ENCODE measurements around the gene TCAP. TPM values are rescaled to one million over a fixed set of nuclear protein-coding genes. Genes with fewer than 3 reads are reported as not detected.

The TCAP gene
- total RNA-seq, 3 donors from 2014 or later = 0.48 to 0.73 (median 0.66) TPM

- Histone ChIP-seq H3K36me3 (no peaks in the 10 kb centered on the region), H3K4me1 (no peaks in the 10 kb centered on the region), H3K27ac (peak overlapping the region; percentile 50 to 58), H3K4me3 (no peak overlapping the region), H3K27me3 (no peaks in the 10 kb centered on the region), H3K9me3 (no peaks in the 10 kb centered on the region)
- DNase-seq (ENCODE audit: low spot score in 2 of 2) = no peak
- intact Hi-C loops (cut with DNase I; ENCODE audit: low total_unique reads) = no loop called here
- no peak for TF ChIP-seq POLR2AphosphoS5 (IDR thresholded peaks at IDR 0.05)
- no peak for TF ChIP-seq CTCF (IDR thresholded peaks at IDR 0.05)
- TF ChIP-seq POLR2A (IDR thresholded peaks at IDR 0.05) = no peak
Observed at GRCh38 chr17:39651923-39652586, 13.1 kb upstream of the TCAP start.

DNA sequence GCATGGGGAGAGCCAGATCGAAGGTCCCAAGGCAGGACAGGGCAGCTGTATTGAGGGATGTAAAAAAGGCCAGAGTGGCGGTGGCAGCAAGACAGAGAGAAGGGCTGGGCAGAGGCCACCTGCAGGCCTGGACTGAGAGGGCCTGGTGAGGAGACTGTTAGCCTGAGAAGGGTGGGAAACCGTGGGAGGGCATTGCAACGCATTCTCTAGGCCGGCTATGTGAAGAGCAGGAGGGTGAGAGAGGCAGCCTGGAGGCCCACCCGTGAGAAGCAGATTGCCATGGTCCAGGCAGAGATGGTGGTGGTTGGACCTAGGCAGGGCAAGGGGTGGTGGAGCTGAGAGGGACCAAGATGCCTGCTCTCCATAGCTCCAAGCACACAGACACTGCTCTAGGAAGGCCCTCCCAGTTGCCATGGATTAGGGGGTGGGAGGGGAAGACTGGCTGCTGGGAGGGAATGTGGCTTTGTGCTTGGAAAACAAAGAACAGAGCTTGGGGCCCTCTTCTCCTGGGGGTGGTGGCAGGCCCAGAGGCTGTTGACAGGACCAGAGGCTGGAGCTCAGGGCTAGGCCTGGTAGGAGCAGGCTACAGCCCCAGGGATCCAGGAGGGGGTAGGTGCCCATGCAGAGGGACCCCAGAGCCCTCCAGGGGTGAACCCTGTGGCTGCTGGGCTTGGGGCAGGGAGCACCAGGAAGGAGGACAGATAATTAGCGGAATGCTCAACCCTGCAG is 12.4 kb upstream of the TCAP start:
- no peak for DNase-seq (ENCODE audit: low spot score in 2 of 2)
- Histone ChIP-seq H3K27ac (peak overlapping the region; percentile 50 to 58), H3K9me3 (no peaks in the 10 kb centered on the region), H3K27me3 (no peaks in the 10 kb centered on the region), H3K4me3 (no peak overlapping the region), H3K36me3 (no peaks in the 10 kb centered on the region), H3K4me1 (no peaks in the 10 kb centered on the region)
- TF ChIP-seq POLR2AphosphoS5 (IDR thresholded peaks at IDR 0.05) = no peak
- TF ChIP-seq POLR2A (IDR thresholded peaks at IDR 0.05) = no peak
- intact Hi-C loops (cut with DNase I; ENCODE audit: low total_unique reads) = no loop called here

GRCh38 chr17:39653316-39653661 is 11.9 kb upstream of the TCAP start:
- H3K4me3 ChIP-seq = no peak overlapping the region
- intact Hi-C loops (cut with DNase I; ENCODE audit: low total_unique reads) = no loop called here
- DNase-seq (ENCODE audit: low spot score in 2 of 2) = no peak
- no peaks in the 10 kb centered on the region for H3K36me3 ChIP-seq
- no peaks in the 10 kb centered on the region for H3K27me3 ChIP-seq
- TF ChIP-seq POLR2A (IDR thresholded peaks at IDR 0.05) = no peak
- no peak for TF ChIP-seq POLR2AphosphoS5 (IDR thresholded peaks at IDR 0.05)
- no peak for TF ChIP-seq CTCF (IDR thresholded peaks at IDR 0.05)
- no peaks in the 10 kb centered on the region for H3K9me3 ChIP-seq
- H3K27ac ChIP-seq = peak overlapping the region; percentile 50 to 58
- no peaks in the 10 kb centered on the region for H3K4me1 ChIP-seq

GRCh38 chr17:39653662-39654331 is 11.4 kb upstream of the TCAP start:
- no peaks in the 10 kb centered on the region for H3K9me3 ChIP-seq
- H3K27ac ChIP-seq = peak overlapping the region; percentile 50 to 58
- no peaks in the 10 kb centered on the region for H3K36me3 ChIP-seq
- peak; percentile 23 to 48 (median 47) for TF ChIP-seq CTCF (IDR thresholded peaks at IDR 0.05)
- TF ChIP-seq POLR2AphosphoS5 (IDR thresholded peaks at IDR 0.05) = no peak
- H3K27me3 ChIP-seq = no peaks in the 10 kb centered on the region
- intact Hi-C loops (cut with DNase I; ENCODE audit: low total_unique reads) = no loop called here
- no peak overlapping the region for H3K4me3 ChIP-seq
- H3K4me1 ChIP-seq = no peaks in the 10 kb centered on the region
- no peak for DNase-seq (ENCODE audit: low spot score in 2 of 2)

GRCh38 chr17:39655105-39655504 is 10.0 kb upstream of the TCAP start:
- Histone ChIP-seq H3K4me1 (no peaks in the 10 kb centered on the region), H3K27me3 (no peaks in the 10 kb centered on the region), H3K27ac (no peak overlapping the region), H3K9me3 (no peaks in the 10 kb centered on the region), H3K4me3 (no peak overlapping the region), H3K36me3 (no peaks in the 10 kb centered on the region)
- no peak for DNase-seq (ENCODE audit: low spot score in 2 of 2)
- intact Hi-C loops (cut with DNase I; ENCODE audit: low total_unique reads) = no loop called here
- TF ChIP-seq CTCF (IDR thresholded peaks at IDR 0.05) = no peak
- no peak for TF ChIP-seq POLR2AphosphoS5 (IDR thresholded peaks at IDR 0.05)
- no peak for TF ChIP-seq POLR2A (IDR thresholded peaks at IDR 0.05)
